ENCODE data around the gene MPP2.
"Not testable (repeated sequence)": the region's sequence is repeated elsewhere in the genome, so short reads cannot be mapped to it uniquely, and the experiment has no call there.

The MPP2 gene

DNA sequence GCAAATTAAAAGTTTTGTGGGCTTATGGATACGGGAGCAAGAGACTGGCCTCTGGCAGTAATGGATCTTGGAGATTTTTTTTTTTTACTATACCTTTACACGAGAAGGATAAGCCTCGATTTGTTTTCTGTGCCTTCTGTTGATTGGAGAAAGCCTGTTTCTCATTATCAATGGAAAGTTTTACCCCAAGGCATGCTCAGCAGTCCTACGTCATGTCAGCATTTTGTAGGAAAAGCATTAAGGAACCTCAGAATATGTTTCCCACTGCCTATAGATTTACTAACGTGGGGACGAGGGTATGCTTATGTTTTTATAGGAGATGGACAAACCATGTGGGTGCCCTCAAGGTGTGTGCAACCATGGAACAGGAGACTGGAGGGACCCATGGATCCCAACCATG lies 33.5 kb downstream of the MPP2 start:
- DNase-seq = no peak

DNA sequence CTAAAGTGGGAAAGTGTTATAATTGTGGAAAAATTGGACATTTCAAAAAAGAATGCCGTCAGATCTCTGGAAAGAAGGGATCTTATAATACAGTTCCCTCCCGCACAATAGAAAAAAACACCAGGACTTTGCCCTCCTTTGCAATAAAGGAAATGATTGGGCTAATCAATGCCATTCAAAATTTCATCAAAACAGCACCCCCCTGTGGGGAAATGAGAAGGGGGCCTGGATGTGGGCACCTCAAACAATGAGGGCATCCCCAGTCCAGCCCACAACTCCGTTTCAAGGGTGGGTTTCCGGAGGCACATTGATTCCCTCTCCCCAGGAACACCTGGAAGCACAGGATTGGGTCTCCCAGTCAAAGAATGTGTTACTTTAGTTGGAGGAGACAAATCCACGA lies 34.2 kb downstream of the MPP2 start:
- DNase-seq = no peak

DNA sequence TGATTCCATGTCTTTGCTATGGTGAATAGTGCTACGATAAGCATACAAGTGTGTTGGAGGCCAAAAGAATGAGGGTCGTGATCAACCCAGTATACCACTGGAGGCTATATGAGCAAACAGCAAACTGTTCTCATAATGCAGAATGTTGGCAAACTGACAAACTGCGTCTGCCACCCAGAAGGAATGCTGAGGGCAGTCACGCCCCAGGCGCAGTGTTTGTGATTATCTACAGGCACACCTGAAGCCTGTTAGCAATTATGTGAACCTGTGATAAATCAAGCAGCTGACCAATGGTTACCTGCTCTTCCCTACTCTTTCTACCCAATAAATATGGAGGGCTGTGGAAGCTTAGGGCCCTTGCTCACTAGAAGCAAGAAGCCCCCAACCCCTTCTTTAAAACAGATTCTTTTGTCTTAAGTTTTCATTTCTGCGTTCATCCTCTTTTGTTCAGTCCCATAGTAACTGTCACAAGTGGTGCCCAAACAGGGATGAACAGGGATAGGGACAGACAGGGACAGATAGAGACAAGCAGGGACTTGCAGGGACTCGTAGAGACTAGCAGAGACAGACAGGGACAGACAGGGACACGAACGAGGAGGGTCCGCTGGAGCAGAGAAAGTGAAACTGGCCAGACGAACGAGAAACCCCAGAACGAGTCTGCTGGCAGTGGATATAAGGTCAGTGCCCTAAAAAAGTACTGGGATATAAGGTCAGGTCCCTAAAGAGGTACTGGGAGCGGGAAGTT lies 35.2 kb downstream of the MPP2 start:
- no peak for DNase-seq

DNA sequence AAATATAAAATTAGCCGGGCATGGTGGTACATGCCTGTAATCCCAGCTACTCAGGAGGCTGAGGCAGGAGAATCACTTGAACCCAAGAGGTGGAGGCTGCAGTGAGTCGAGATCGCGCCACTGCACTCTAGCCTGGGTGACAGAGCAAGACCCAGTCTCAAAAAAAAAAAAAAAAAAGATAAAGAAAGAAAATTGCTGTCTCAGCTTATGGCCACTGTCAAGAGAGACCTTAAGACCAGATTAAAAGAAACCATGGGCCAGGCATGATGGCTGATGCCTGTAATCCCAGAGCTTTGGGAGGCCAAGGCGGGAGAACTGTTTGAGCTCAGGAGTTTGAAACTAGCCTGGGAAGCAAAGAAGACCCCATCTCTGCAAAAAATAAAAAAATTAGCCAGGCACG lies 38.3 kb downstream of the MPP2 start:
- not testable (repeated sequence) for DNase-seq

DNA sequence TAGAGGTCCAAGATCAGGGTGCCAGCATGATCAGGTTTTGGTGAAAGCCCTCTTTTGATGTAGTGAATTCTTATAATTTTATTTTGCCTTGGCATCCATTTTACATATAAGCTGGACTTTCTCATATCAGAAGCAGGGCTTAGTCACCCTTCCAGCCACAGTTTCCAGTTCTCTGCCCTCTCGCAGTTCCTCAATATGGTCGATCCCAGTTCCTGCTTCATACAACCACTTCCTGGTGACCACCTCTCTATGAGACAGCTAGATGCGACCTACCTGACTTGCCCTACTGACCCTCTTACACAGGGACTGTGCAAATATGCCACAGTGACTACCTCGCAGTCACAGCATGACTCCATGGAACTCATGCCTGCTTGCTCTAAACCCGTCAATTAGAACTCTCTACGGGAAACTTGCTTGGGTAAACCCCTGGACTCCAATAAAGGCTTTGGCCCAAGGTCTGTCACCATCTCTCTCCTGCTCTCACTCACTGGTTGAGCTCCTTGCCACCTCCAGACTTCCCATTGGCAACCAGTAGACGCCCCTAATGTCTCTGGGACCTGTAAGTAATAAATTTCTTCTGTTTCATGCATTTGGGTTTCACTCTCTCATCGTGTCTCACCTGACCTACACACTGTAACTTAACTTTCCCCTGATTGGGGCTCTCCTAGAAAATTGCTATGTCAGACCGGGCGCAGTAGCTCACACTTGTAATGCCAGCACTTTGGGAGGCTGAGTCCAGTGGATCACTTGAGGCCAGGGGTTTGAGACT lies 38.9 kb downstream of the MPP2 start:
- DNase-seq = no peak

DNA sequence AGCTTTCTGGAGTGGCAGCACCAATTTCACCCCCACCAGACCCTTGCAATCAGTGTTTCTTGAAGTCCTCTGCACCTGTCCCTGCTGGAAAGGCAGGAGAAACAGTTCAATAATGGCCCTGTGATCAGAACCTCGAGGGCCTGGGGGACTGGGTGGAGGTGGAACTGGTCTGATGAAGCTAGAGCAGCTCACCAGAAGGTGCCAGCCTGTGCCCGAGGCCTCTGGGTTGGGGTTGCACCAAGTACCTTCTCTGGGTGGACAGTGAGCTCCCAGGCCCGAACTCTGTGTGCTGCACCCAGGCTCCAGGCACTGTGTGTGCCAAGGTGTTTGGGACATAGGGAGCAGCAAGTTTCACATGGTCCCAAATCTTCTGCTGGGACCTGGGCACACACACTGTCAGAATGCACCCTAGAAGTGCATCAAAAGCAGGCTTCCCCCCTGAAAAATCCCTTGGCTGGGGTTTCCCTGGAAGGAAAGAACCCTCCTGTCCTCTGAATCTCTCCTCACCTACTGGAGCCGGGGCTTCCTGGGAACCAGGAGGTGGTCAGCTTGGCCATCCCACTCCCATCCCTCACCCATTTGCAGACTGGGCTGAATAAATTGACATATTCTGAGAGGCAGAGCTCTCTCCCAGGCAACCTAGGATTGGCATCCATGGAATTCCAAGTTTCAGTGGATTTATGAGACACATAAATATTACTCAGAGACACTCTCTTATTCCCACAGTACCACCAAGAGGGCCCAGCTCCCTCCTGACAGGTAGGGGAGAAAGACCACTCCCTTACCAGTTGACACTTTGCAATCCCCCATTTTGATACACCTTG lies 43.0 kb downstream of the MPP2 start:
- no peak for DNase-seq

DNA sequence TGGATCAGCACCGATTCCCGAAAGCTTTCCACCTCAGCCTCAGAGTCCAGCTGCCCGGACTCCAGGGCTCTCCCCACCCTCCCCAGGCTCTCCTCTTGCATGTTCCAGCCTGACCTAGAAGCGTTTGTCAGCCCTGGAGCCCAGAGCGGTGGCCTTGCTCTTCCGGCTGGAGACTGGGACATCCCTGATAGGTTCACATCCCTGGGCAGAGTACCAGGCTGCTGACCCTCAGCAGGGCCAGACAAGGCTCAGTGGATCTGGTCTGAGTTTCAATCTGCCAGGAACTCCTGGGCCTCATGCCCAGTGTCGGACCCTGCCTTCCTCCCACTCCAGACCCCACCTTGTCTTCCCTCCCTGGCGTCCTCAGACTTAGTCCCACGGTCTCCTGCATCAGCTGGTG lies 45.4 kb downstream of the MPP2 start:
- no peak for DNase-seq

DNA sequence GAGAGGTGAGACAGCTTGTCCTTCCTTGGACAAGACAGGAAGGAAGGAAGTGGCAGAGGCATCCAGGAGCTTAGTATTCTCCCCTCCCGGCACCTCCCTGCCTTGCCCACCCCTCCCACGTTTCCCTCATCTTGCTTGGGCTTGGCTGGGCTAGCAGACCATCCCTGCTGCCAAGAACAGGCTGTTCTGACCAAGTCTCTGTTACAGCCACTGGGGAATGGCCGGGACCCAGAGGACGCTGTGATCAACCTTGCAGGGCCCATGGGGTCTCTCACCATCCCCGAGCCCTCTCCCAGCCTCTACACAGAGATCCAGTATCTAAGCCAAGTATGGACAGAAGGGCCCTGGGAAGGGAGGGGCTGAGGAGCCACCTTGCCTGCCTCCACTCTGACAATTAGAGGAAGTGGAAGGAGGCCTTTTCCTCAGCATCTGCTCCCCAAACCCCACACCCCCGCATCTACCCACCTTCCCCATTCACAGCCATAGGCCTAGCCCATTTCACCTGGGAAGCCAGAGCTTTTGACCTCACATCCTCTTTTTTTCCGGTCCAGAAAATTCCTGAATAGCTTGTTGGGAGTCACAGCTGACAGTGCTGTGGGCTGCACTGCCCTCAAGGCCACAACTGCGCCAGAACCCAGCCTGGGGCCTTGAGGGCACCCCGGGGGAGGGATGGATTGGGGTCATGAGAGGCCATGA lies 46.3 kb downstream of the MPP2 start:
- no peak for DNase-seq

DNA sequence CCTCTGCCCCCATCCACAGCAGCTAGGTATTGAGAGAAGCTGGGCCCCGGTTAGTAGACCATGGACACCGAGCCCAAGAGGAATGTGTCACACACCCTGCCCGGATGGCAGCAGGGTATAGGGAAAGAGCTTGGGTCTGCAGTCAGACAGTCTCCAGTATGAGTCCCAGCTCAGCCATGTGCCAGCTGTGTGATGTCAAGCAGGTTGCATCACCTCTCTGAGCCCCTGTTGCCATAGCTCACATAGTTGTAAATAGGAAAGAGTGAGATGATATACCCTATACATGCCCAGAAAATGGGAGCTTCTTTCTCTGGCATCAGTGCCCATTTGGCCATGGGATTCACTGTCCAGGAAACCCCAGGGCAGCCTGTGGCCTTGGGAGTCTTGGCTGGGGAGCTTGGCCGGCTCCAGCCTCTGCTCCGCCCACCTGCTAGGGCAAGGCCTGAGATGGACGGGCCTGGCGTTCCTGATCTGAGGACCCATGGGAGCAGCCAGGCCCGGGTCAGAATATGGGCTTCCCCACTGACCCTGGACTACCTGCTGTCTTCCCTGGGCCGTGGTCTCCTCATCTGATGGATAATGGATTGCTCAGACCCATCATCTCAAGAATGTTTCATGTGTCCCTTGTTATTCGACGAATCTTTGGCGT lies 47.1 kb downstream of the MPP2 start:
- DNase-seq = no peak

DNA sequence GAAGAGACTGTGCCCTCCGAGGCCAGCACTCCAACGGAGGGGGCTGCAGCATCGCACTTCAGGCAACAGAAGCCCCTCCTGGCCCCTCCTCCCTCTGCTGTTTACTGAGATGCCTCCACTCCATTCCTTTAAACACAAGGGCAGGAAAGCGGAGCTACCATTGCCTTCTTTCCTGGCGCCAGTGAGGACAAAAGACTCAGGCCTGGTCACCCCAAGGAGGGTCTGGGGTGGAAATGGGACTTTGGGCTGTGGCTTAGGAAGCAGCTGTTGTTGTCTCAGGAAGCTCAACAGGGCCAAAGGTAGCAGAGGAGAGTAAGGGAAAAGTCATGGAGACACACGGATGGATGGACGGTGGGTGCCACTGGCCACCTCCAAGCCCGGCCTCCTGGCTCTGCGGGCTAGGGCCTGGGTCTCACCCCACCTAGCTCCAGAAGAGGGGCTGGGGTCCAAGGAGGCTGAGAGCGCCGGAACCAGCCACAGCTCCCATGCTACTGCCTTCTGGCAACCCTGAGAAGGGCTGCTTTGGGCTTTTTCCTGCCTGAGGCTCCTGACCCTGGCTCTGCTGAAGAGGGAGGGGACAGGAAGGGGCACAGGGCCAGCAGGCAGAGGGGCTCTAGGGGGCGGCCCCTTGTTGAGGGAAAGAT lies 49.3 kb downstream of the MPP2 start:
- DNase-seq = no peak

DNA sequence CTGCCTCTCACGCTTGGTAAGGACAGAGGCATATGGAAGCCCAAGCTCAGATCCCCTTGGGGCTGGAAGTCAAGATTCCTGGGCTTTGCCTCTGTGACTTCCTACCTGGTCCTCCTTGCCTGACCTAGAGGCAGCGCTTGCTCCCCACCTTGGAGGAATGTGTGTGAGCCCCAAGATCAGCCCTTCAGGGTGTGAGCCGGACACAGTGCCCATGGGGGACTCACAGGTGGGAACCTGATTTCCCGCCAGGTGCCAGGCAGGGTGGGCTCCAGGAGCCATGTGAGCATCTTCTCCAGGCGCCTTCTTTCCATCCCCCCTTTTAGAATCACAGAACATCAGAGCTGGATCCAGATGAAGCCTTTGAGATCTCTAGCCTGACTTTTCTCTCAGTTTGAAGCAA lies 50.2 kb downstream of the MPP2 start:
- DNase-seq = no peak

DNA sequence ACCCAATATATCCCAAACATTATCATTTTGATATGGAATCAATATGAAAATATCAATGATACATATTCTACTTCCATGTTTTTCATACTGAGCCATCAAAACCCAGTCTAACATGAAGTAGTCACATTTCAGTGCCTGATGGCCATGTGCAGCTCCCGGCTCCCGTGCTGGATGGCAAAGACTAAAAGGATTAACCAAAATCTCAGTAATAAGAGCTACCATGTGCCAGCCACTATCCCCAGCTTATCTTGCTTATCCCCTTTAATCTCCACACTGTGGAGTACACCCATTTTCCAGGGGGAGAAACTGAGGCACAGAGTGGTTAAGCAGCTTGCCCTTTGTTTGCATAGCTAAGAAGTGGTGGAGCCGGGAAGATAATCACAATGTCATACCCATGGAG lies 51.2 kb downstream of the MPP2 start:
- no peak for DNase-seq

DNA sequence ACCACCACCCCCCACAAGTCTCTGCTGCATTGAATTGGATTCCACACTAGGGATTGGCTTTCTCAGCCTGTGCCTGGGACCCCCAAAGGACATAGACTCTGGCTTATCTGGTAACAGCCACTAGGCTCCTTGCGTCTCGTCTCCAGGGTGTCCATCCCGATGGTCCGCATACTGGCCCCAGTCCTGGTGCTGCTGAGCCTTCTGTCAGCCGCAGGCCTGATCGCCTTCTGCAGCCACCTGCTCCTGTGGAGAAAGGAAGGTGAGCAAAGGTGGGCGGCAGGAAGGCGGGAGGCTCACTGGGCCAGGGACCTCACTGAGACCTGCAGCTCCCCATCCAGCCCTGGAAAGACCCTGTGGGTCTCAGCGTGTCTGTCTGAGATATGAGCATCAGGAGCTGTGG lies 52.3 kb downstream of the MPP2 start:
- DNase-seq = no peak

DNA sequence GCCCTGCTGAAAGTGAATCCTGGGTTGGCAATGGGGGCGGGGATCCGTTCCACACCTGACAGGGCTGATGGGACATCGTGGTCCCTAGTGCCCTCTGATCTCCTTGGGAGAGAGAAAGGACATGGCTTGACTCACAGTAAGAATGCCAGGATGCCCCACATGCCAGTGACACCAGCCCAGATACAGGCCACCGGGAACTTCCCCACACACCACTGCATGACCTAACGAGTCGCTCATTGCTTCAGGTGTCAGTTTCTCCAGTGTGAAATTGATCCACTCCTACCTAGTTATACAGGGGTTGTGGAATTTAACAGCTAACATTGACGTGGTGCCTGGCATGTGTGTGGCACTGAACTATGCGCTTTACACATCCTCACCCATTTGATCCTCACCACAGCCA lies 52.8 kb downstream of the MPP2 start:
- DNase-seq = no peak

DNA sequence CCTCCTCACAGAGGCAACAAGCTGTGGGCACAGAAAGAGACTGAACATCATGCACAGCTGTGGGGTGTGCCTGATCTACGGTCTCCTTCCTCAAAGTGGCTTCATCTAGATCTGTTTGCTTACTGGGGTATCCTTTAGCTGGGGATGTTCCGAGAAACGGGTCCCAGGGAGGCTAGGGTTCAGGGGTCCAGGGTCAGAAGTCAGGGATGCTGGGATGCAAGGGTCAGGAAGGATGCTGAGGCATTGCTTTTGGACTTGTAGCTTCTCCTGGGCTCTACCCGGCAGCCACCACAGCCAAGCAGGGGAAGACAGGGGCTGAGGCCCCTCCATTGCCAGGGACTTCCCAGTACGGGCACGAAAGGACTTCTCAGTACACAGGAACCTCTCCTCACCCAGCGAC lies 53.8 kb downstream of the MPP2 start:
- DNase-seq = no peak

DNA sequence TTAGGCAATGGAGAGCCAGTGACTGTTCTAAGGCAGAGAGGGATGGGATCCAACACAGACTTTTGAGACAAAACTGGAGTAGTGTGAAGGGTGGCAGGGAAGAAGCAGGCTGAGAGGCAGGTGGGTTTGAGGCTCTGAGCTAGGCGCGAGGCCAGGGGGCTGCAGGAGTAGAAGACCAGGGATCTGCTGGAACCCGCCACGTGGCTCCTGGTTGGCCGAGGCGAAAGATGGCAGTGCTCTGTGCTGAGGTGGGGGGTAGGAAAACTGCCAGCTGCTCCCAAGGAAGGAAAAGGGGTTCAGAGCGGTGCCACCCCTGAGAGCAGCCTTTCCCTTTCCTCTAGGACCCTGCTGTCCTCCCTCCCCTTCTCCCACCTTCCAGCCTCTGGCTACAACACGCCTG lies 54.8 kb downstream of the MPP2 start:
- DNase-seq = no peak

DNA sequence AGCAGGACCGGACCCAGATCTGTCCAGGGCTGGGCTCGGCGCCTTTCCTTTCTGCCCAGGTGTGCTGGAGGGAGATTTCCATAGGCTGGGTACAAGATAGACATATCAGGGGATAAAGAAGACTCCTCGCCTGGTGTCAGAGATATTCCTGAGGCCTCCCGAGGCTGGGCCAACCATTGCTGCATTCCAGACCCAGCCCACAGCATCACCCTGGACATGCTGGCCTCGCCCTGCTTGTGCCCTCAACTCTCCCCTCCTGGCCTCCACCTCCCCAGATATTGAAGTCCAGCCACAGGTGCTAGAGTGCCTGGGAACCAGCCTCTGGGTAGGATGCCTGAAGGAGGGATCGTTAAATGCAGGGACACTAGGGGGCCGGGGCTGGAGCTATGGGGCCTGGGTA lies 58.2 kb downstream of the MPP2 start:
- DNase-seq = no peak

DNA sequence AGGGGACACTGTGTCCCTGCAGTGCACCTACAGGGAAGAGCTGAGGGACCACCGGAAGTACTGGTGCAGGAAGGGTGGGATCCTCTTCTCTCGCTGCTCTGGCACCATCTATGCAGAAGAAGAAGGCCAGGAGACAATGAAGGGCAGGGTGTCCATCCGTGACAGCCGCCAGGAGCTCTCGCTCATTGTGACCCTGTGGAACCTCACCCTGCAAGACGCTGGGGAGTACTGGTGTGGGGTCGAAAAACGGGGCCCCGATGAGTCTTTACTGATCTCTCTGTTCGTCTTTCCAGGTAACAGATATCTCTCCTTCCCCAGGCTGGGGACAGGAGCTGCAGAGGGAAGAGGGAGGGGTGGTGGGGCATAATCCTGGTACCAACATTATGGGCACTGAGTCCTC lies 58.7 kb downstream of the MPP2 start:
- no peak for DNase-seq

DNA sequence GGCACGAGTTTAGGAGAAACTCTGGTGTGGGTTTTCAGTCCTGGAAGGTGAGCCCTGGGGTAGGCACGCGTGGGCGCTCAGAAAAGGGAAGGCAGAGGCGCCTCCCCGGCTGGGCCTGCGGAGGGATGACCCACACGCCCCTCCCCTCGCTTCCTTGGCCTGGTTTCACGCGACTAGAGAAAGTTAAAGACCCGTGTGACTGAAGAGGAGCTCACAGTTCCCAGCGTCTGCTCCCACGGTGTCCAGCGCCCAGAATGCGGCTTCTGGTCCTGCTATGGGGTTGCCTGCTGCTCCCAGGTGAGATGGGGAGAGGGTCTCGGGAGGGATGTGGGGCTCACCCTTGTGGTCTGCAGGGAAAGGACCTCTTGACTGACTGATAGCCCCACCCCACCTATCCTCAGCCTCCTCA lies 60.4 kb downstream of the MPP2 start, which contains the start of gene CD300LG:
Gene CD300LG (plus strand): TSS at position 214 of the 409 bp plus-strand sequence. CDS start 41 bp downstream, at position 255.
- DNase-seq = no peak

DNA sequence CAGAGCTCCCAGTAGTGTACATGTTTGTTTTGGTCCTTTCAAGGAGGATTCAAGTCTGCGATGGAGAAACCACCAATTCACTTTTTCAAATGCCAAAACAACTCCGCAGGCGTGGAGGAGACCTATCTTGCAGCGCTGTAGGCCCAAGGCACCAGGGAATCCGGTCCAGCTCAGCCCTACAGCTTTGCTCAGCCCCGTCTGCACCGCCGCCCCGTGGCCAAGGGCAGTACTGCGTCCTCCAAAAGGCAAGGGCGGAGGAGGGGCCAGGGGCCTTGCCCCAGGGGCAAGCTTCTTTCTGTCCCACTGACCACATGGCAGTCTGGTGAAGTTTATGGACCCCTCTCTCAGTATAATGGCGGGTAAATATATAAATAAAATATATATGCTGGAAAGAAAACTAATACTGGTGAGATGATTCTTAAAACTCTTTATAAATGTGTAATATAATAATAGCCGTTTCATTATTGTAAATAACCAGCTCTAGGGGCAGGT lies 61.1 kb downstream of the MPP2 start:
- peak; percentile 60 for DNase-seq

DNA sequence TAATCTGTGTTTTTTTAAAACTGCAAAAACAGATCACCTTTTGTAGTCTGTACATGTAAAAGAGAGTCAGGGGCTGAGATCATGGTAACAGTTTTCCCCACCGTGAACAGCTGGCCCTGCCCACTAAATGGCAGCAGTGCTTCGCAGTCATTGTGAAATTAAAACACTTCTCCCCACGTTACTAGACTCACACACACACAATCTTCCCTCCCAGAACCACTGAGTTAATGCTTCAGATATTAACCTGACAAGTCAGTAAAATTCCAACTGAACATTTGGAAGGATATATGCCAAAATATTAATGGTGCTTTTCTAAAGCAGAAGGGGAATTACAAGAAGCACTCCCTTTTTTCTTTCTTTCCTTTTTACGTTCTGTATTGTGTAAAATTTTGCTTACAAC lies 61.6 kb downstream of the MPP2 start:
- DNase-seq = no peak

DNA sequence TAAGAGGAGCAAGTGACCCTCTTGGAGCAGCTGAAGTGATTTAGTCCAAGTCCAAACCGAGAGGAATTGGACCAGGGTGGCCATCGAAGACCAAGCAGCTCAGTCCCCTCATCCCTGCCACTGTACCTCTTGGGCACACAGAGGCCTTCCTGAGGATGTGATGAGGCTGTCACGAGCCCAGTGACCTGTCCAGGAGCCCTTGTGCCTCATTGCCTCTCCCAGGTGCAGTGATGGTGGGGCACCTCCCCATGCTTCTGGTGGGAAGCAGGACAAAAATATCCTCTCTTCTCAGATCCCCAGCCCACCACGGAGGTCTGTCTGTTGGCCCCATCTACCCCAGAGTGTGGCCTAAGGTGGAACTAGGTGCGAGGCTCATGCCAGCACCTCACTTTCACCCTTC lies 63.1 kb downstream of the MPP2 start:
- no peak for DNase-seq

All from HCEC 1CT (cell line).